GM19238 (cell line): Measurements from ENCODE around the gene PSMA3.
"Not testable (repeated sequence)": the region's sequence is repeated elsewhere in the genome, so short reads cannot be mapped to it uniquely, and the experiment has no call there.

Experiments used
- DNase-seq: peaks from one replicate; pipeline ENCODE4 v3.0.0; 2011; ENCODE audit warnings: low spot score; ENCODE audit not compliant: insufficient read length

Gene PSMA3

GRCh38 chr14:58244556-58245387 is at the start of gene PSMA3:
Gene PSMA3 (plus strand): TSS chr14:58244843. CDS start chr14:58244921, 78 bp downstream.
- DNase-seq, result peak; percentile 81

DNA sequence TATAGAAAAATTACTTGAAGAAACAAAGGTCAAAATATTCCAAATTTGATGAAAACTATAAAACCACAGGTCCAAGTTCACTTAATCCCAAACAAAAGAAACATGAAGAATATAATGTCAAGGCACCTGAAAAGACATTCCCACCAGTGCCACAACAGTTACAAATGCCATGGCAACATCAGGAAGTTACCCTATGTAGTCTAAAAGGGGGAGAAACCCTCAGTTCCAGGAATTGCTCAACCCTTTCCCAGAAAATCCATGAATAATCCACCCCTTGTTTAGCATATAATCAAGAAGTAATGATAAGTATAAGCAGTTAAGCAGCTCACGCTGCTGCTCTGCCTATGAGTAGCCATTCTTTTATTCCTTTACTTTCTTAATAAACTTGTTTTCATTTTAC is 48.4 kb upstream of the PSMA3 start:
- no peak for DNase-seq

GRCh38 chr14:58198086-58198485 is 46.6 kb upstream of the PSMA3 start:
- DNase-seq, result no peak

GRCh38 chr14:58199726-58200479 is 44.7 kb upstream of the PSMA3 start, which contains the start of gene ACTR10:
Gene ACTR10 (plus strand): TSS chr14:58200149. CDS start chr14:58200218, 69 bp downstream.
- peak; percentile 75 for DNase-seq

GRCh38 chr14:58200480-58200841 is 44.2 kb upstream of the PSMA3 start:
- DNase-seq, result no peak

DNA sequence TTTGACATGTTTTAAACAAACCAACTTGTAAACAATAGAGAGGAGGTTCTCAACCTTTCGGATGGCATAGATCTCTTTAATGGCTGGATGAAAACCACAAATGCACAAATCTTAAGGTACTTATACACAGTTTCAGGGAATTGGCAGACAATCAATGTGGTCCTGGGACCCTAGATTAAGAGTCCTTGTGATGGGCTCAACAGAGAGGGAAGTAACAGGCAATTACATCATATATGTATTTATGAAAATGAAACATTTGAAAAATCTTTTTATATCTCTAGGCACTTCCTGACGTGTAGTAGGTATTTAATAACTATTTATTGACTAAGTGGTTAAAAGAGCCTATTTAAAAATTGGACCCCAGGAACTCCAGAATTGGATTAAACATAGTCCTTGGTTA is 43.8 kb upstream of the PSMA3 start:
- no peak for DNase-seq

- DNase-seq, result no peak
These were observed 31.5 kb upstream of the PSMA3 start for GRCh38 chr14:58213176-58213575.

- no peak for DNase-seq
These were observed 29.3 kb upstream of the PSMA3 start for GRCh38 chr14:58215191-58215914.

DNA sequence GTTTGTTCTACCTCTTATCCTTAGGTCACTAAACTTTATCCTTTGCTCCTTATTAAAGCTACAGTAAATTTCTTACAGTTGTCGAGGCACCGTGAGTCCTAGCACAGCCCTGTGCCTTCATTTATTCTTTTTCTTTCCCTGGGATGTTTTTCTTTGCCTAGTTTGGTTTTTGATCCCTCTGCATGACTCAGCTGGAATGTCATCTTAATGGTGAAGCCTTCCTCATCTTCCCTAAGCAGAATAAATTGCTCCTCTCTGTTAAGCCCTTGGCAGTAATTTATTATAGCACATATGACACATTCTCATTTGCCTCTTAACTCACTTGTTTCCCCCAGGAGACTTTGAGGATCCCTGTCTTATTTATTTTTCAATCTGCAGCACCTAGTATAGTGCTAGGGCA is 28.1 kb upstream of the PSMA3 start:
- DNase-seq, result no peak

- no peak for DNase-seq
These were observed 17.4 kb upstream of the PSMA3 start for GRCh38 chr14:58227096-58227819.

DNA sequence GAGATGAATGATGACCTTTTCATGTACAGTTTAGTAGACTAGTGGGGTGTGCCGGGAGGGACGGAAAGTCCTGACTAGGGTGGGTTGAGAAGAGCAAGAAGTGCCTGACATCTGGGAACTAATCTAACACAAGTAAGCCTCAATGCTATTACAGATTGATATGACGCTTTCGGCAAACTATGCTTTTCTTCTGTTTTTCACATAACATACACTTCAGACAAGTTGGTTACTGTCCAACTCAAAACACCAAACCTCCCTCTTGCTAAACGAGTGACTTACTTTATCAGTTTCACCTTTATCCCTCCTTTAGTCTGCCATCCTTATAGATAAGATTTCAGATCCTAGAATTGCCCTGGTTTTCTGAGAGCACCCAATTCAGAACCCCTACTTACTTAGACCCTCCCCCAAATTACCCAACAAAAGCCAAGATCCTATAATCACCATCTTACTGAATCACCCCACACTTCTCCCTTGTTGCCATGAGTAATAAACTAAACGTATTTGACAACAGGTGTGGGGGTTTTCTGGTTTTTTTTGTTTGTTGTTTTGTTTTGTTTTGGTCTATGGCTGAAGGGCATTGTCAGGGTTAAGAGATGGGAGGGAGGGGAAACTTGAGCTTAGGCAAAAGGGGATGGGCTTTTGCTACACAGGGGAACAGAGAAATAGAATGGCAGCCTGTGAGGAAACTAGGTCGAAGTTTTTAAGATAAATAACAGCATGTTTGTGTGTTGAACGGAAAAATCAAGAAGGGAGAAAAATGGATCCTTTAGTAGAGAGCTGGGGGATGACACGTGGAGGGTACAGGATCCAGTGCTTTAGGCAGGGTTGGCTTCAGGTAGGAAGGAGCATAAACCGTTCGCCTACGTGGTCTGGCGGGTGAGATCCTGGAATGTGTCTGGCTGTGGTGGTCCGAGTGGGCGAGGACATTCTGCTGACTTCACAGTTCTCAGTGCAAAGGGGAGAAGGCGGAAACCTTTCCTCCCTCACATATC is 6.1 kb upstream of the PSMA3 start:
- DNase-seq, result no peak

- DNase-seq, result no peak
These were observed 5.1 kb upstream of the PSMA3 start for GRCh38 chr14:58239244-58240195.

- no peak for DNase-seq
These were observed 670 bp upstream of the PSMA3 start for GRCh38 chr14:58243790-58244555.

GRCh38 chr14:58245562-58245961 is 919 bp downstream of the PSMA3 start:
- DNase-seq, result no peak

- no peak for DNase-seq
These were observed 5.0 kb downstream of the PSMA3 start for GRCh38 chr14:58249611-58250010.

- no peak for DNase-seq
These were observed 13.5 kb downstream of the PSMA3 start for GRCh38 chr14:58258156-58258555.

DNA sequence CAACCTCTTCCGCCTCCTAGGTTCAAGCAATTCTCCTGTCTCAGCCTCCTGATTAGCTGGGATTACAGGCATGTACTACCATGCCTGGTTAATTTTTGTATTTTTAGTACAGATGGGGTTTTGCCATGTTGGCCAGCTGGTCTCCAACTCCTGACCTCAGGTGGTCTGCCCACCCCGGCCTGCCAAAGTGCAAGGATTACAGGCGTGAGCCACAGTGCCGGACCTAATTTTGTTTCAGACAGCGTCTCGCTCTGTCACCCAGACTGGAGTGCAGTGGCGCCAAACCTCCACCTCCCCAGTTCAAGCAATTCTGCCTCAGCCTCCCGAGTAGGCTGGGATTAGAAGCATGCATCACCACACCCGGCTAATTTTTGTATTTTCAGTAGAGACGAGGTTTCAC is 17.4 kb downstream of the PSMA3 start:
- not testable (repeated sequence) for DNase-seq

- no peak for DNase-seq
These were observed 20.8 kb downstream of the PSMA3 start for GRCh38 chr14:58265401-58265800.
